GM15510 (cell line): ENCODE data around the gene CR1.

Experiments used
- POLR2A ChIP-seq: IDR thresholded peaks from 3 replicates; pipeline ENCODE4 v1.6.1; 2011; ENCODE audit warnings: borderline replicate concordance; ENCODE audit not compliant: insufficient read length; ENCODE audit errors: extremely low read depth

CR1 gene

GRCh38 chr1:207494171-207494570, 1.8 kb upstream of the CR1 start:
- TF ChIP-seq POLR2A = no peak

GRCh38 chr1:207497941-207498340, 2.0 kb downstream of the CR1 start:
- TF ChIP-seq POLR2A = no peak

- TF ChIP-seq POLR2A = no peak
These were observed 3.6 kb downstream of the CR1 start for GRCh38 chr1:207499573-207499972.

- no peak for TF ChIP-seq POLR2A
These were observed 4.3 kb downstream of the CR1 start for GRCh38 chr1:207500306-207500705.

GRCh38 chr1:207501071-207501470, 5.1 kb downstream of the CR1 start:
- TF ChIP-seq POLR2A = no peak

GRCh38 chr1:207502726-207503125, 6.8 kb downstream of the CR1 start:
- no peak for TF ChIP-seq POLR2A

GRCh38 chr1:207503950-207504349, 8.0 kb downstream of the CR1 start:
- TF ChIP-seq POLR2A = no peak

- no peak for TF ChIP-seq POLR2A
These were observed 8.5 kb downstream of the CR1 start for GRCh38 chr1:207504438-207504837.

GRCh38 chr1:207510444-207510843, 14.5 kb downstream of the CR1 start:
- no peak for TF ChIP-seq POLR2A

- no peak for TF ChIP-seq POLR2A
These were observed 18.9 kb downstream of the CR1 start for GRCh38 chr1:207514890-207515289.

GRCh38 chr1:207516729-207517128, 20.8 kb downstream of the CR1 start:
- no peak for TF ChIP-seq POLR2A

- TF ChIP-seq POLR2A = no peak
These were observed 22.8 kb downstream of the CR1 start for GRCh38 chr1:207518608-207519236.

- TF ChIP-seq POLR2A = no peak
These were observed 23.8 kb downstream of the CR1 start for GRCh38 chr1:207519505-207520399.

GRCh38 chr1:207565546-207566468, 69.8 kb downstream of the CR1 start:
- no peak for TF ChIP-seq POLR2A
